Testis (tissue), 2 donors: ENCODE results near the gene ITPR2.

Source experiments
- POLR2A ChIP-seq: fragments of 450-650 bp; IDR thresholded peaks from one replicate; pipeline ENCODE4 v1.6.1; 2017; ENCODE audit warnings: antibody characterized with exemption, mild to moderate bottlenecking, moderate library complexity
- TF ChIP-seq, protein P1 (sequence below), 3 experiments: fragments of 450-650 bp in 2 of 3; fragments of 200-600 bp in 1 of 3; sonication (generic) in 1 of 3; IDR thresholded peaks; one replicate each; pipeline ENCODE4 v1.5.1; 2016 to 2019; ENCODE audit warnings: antibody characterized with exemption in 3 of 3, mild to moderate bottlenecking in 2 of 3, moderate library complexity in 1 of 3

DNA sequence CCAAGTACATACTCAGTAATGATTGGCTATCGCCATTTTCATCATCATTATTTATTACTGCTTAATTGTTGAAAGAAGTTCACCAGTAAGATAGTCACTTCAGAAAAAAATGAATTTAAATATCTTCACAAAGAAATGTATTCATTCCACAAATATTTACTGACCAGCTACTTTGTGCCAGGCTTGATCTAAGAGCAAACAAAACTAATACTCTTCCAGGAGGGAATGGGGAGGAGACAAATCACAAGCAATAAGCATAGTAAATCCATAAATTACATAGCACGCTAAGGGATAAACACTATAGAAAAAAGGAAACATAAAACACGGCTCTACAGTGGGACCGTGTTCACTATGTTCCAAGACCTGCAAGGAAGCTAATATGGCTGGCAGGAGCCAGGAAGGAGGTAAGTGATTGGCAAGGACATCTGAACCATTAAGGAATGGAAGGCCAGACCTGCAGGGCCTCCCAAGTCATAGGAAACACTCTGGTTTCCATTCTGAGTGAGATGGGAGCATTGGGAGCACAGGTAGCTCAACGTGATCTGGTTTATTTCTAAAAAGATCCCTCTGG lies 27.5 kb downstream of the ITPR2 start:
- TF ChIP-seq, protein P1, sequence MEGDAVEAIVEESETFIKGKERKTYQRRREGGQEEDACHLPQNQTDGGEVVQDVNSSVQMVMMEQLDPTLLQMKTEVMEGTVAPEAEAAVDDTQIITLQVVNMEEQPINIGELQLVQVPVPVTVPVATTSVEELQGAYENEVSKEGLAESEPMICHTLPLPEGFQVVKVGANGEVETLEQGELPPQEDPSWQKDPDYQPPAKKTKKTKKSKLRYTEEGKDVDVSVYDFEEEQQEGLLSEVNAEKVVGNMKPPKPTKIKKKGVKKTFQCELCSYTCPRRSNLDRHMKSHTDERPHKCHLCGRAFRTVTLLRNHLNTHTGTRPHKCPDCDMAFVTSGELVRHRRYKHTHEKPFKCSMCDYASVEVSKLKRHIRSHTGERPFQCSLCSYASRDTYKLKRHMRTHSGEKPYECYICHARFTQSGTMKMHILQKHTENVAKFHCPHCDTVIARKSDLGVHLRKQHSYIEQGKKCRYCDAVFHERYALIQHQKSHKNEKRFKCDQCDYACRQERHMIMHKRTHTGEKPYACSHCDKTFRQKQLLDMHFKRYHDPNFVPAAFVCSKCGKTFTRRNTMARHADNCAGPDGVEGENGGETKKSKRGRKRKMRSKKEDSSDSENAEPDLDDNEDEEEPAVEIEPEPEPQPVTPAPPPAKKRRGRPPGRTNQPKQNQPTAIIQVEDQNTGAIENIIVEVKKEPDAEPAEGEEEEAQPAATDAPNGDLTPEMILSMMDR (IDR thresholded peaks at IDR 0.05): no peak
- no peak for TF ChIP-seq POLR2A
